ENCODE measurements around the gene TBC1D8. TPM values are rescaled to one million over a fixed set of nuclear protein-coding genes. Genes with fewer than 3 reads are reported as not detected.

The TBC1D8 gene
- total RNA-seq, 2 experiments from 2014 or later = 1.0 to 1.8 TPM

- CTCF ChIA-PET = no interaction called here
- DNase-seq = no peak
- Histone ChIP-seq H3K4me1 (ENCODE audit: insufficient read depth, low read length) (no peaks in the 10 kb centered on the region), H3K27me3 (ENCODE audit: control insufficient read depth in 1 of 2, insufficient read depth in 2 of 2, low read length in 2 of 2) (no peaks in the 10 kb centered on the region), H3K4me3 (ENCODE audit: low read length) (no peak overlapping the region), H3K27ac (ENCODE audit: low read depth in 1 of 2, low read length in 2 of 2) (no peak overlapping the region), H3K9me3 (ENCODE audit: control insufficient read depth in 1 of 2, insufficient read depth in 1 of 2, low read length in 2 of 2) (peaks cover 0 to 7% of the 10 kb centered on the region in 2 experiments), H3K36me3 (ENCODE audit: insufficient read depth, low read length) (no peaks in the 10 kb centered on the region)
- POLR2A ChIA-PET = no interaction called here
- Mint-ChIP-seq H3K27ac (no peak overlapping the region), H3K4me1 (ENCODE audit: low read depth) (no peaks in the 10 kb centered on the region), H3K4me3 (no peak overlapping the region), H3K9me3 (peaks cover 6% of the 10 kb centered on the region), H3K27me3 (no peaks in the 10 kb centered on the region), H3K36me3 (ENCODE audit: low read depth) (peaks cover 10% of the 10 kb centered on the region)
- TF ChIP-seq, protein P1, sequence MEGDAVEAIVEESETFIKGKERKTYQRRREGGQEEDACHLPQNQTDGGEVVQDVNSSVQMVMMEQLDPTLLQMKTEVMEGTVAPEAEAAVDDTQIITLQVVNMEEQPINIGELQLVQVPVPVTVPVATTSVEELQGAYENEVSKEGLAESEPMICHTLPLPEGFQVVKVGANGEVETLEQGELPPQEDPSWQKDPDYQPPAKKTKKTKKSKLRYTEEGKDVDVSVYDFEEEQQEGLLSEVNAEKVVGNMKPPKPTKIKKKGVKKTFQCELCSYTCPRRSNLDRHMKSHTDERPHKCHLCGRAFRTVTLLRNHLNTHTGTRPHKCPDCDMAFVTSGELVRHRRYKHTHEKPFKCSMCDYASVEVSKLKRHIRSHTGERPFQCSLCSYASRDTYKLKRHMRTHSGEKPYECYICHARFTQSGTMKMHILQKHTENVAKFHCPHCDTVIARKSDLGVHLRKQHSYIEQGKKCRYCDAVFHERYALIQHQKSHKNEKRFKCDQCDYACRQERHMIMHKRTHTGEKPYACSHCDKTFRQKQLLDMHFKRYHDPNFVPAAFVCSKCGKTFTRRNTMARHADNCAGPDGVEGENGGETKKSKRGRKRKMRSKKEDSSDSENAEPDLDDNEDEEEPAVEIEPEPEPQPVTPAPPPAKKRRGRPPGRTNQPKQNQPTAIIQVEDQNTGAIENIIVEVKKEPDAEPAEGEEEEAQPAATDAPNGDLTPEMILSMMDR (IDR thresholded peaks at IDR 0.05) = no peak
- no peak for ATAC-seq (ENCODE audit: poor library complexity)
- intact Hi-C loops (cut with DNase I, micrococcal nuclease) = no loop called here
Observed at GRCh38 chr2:101164021-101164420, 12.8 kb upstream of the TBC1D8 start.

DNA sequence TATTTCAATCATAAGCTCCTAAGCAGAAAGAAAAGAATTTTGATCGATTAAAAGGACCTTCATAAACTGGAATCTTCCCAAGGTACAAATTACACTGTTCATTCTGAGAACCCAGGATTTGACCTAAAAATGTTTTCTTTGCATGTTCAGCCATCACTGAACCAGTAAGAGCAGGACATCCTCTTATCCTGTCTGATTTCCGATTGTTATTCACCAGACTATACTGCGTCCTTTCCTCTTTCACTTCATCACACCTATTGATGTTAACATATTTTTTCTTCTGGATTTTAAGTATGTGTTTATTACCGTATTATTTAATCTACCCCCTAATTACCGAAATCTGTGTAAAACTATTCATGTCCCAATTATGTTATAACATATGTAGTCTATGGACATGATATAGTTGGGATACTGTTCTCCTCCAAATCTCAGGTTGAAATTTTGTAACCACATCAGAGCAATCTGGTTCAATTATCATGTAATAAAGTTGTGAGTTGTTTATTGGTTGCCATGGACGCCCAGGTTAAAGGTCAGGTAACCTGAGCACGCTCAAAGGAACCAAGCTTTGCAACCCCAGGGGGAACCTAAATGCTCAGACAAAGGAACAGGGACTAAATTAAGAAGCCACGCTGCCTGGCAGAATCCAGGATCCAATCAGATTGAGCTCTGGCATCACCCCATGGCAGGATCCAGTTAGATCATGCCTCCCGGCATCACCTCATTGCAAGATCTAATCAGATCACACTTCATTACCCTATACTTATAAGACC lies 11.6 kb upstream of the TBC1D8 start:
- intact Hi-C loops (cut with DNase I, micrococcal nuclease) = no loop called here
- no peak overlapping the region for H3K4me3 ChIP-seq (ENCODE audit: low read length)
- no peaks in the 10 kb centered on the region for H3K27me3 ChIP-seq (ENCODE audit: control insufficient read depth in 1 of 2, insufficient read depth in 2 of 2, low read length in 2 of 2)
- ChIA-PET POLR2A (no interaction called here), CTCF (no interaction called here)
- Mint-ChIP-seq H3K4me3 (no peak overlapping the region), H3K4me1 (ENCODE audit: low read depth) (no peaks in the 10 kb centered on the region), H3K9me3 (peaks cover 2% of the 10 kb centered on the region), H3K36me3 (ENCODE audit: low read depth) (peaks cover 3% of the 10 kb centered on the region), H3K27me3 (no peaks in the 10 kb centered on the region), H3K27ac (no peak overlapping the region)
- no peak for DNase-seq
- TF ChIP-seq, protein P1 (IDR thresholded peaks at IDR 0.05) = no peak
- no peaks in the 10 kb centered on the region for H3K4me1 ChIP-seq (ENCODE audit: insufficient read depth, low read length)
- H3K36me3 ChIP-seq (ENCODE audit: insufficient read depth, low read length) = no peaks in the 10 kb centered on the region
- no peaks in the 10 kb centered on the region for H3K9me3 ChIP-seq (ENCODE audit: control insufficient read depth in 1 of 2, insufficient read depth in 1 of 2, low read length in 2 of 2)
- no peak overlapping the region for H3K27ac ChIP-seq (ENCODE audit: low read depth in 1 of 2, low read length in 2 of 2)
- ATAC-seq (ENCODE audit: poor library complexity) = no peak

DNA sequence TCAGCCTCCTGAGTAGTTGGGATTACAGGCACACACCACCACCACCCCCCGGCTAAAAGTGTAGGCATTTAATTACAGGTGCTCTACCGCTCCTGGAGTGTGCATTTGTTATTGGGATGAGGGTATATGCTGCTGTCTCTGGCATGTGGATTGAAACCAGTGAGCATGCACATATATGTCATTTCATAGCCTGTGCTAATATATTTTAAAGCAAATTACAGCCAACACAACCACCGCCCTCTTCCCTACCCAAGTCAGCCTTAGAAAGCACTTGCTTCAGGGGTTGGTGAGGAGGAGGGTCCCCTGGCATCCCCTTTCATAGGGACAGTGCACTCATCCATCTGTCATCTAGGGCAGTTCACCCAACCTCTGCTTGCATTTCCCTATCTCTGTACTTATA lies 10.5 kb upstream of the TBC1D8 start:
- H3K27me3 ChIP-seq (ENCODE audit: control insufficient read depth in 1 of 2, insufficient read depth in 2 of 2, low read length in 2 of 2) = no peaks in the 10 kb centered on the region
- POLR2A ChIA-PET = no interaction called here
- Mint-ChIP-seq H3K9me3 (no peaks in the 10 kb centered on the region), H3K27ac (no peak overlapping the region), H3K27me3 (no peaks in the 10 kb centered on the region), H3K4me3 (no peak overlapping the region), H3K4me1 (ENCODE audit: low read depth) (no peaks in the 10 kb centered on the region), H3K36me3 (ENCODE audit: low read depth) (no peaks in the 10 kb centered on the region)
- no peak overlapping the region for H3K27ac ChIP-seq (ENCODE audit: low read depth in 1 of 2, low read length in 2 of 2)
- no peak for DNase-seq
- H3K4me1 ChIP-seq (ENCODE audit: insufficient read depth, low read length) = no peaks in the 10 kb centered on the region
- CTCF ChIA-PET = no interaction called here
- H3K36me3 ChIP-seq (ENCODE audit: insufficient read depth, low read length) = no peaks in the 10 kb centered on the region
- TF ChIP-seq, protein P1 (IDR thresholded peaks at IDR 0.05) = no peak
- no peak overlapping the region for H3K4me3 ChIP-seq (ENCODE audit: low read length)
- no peak for ATAC-seq (ENCODE audit: poor library complexity)
- intact Hi-C loops (cut with DNase I, micrococcal nuclease) = no loop called here
- H3K9me3 ChIP-seq (ENCODE audit: control insufficient read depth in 1 of 2, insufficient read depth in 1 of 2, low read length in 2 of 2) = no peaks in the 10 kb centered on the region
